GM08714 (cell line): Measurements from ENCODE around the gene MAPK1.
"Not testable (repeated sequence)": the region's sequence is repeated elsewhere in the genome, so short reads cannot be mapped to it uniquely, and the experiment has no call there.

Source experiments
- H3K4me3 ChIP-seq: fragments of 200-500 bp; sonication (Bioruptor generic); 2 replicates; pipeline ENCODE4 v1.5.1; 2014; ENCODE audit warnings: mild to moderate bottlenecking, low read length, inconsistent platforms
- ZNF274 ChIP-seq: IDR thresholded peaks from 2 replicates; pipeline ENCODE4 v1.6.1; 2012; ENCODE audit warnings: mild to moderate bottlenecking, low read depth, low read length

MAPK1 gene

DNA sequence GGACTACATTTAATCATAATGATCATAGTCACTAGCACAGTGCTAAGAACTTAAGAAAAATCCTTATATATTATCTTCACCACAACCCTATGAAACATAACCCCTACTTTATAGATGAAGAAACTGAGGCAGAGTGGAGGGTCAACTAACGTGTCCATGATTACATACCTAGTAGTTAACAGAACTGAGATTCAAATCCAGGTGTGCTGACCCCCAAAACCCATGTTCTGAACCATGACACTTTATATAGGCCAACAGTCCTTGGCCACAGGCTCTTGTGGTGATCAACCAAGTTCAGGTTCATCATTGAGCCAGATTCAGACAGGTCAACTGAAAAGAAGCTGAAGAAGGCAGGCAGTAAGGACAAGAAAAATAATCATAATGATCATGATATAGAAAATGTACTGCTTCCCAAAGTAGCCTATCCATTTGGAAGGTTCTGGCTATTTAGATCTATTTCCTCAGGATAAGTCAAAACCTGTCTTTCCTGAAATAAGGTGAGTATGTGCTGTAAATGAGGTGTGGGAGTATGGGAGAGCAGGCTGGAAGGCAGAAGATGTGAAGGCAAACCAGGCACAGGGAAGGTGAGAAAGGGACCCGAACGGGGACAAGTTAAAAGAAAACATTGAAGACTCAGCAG lies 39.7 kb downstream of the MAPK1 start:
- TF ChIP-seq ZNF274: no peak
- H3K4me3 ChIP-seq: no peak overlapping the region

DNA sequence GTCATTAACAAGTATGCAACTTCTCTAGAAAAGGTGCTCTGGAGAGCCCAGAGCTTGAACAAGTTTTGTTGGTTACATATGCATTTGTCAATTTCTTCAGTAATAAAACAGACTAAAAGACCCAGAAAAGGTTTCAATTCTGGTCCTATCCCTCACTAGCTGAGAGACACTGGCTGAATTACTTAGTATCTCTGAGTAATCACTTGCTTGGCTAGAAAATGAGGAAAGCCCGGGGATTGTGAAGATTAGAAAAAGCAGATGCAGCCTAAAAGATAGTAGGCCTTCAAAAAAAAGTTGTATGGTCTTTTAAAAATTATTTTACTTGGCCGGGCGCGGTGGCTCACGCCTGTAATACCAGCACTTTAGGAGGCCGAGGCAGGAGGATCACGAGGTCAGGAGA lies 41.2 kb downstream of the MAPK1 start:
- H3K4me3 ChIP-seq: no peak overlapping the region
- TF ChIP-seq ZNF274: no peak

DNA sequence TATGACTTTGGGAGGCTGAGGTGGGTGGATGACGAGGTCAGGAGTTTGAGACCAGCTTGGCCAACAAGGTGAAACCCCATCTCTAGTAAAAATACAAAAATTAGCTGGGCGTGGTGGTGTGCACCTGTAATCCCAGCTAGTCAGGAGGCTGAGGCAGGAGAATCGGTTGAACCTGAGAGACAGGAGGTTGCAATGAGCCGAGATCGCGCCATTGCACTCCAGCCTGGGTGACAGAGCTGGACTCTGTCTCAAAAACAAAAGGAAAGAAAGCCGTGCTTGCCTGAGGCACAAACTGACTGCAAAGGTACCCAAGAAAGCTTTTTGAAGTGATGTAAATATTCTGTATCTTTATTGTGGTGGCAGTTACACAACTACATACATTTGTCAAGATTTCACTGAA lies 42.5 kb downstream of the MAPK1 start:
- H3K4me3 ChIP-seq: not testable (repeated sequence)

GRCh38 chr22:21824445-21824912 lies 43.0 kb downstream of the MAPK1 start:
- TF ChIP-seq ZNF274: no peak
- no peak overlapping the region for H3K4me3 ChIP-seq

- TF ChIP-seq ZNF274: no peak
- H3K4me3 ChIP-seq: no peak overlapping the region
Observed at GRCh38 chr22:21823740-21824444, 43.6 kb downstream of the MAPK1 start.

- H3K4me3 ChIP-seq: no peak overlapping the region
- no peak for TF ChIP-seq ZNF274
Observed at GRCh38 chr22:21819183-21819770, 48.2 kb downstream of the MAPK1 start.

DNA sequence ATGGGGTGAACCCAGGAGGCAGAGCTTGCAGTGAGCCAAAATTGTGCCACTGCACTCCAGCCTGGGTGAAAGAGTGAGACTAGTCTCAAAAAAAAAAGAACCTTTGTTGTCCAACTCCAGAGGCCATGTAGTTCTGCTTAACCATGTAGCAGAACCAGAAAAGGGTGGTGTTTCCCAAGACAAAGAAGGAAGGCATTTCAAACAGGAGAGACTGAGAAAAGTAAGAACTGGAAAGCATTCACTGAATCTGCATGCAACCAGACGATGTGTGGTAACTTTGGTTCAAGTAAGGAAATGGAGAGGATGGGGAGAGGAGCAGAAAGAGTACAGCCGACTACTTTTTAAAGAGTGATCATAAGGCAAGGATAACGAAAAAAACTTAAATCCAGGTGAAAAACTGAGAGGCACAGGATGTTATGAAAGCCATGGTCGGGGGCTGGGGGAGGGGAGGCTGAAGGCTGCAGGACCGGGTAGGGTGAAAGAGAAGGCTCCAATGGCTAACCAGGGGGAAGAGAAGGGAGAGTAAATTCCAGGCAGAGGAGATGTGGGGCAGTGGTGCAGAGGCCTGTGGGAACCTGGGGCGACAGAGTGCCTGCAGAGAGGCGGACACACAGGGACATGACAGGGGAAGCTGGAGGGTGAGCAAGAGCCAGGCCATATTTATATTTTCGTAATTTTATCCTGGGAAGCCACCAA lies 48.8 kb downstream of the MAPK1 start:
- H3K4me3 ChIP-seq: no peak overlapping the region
- no peak for TF ChIP-seq ZNF274

DNA sequence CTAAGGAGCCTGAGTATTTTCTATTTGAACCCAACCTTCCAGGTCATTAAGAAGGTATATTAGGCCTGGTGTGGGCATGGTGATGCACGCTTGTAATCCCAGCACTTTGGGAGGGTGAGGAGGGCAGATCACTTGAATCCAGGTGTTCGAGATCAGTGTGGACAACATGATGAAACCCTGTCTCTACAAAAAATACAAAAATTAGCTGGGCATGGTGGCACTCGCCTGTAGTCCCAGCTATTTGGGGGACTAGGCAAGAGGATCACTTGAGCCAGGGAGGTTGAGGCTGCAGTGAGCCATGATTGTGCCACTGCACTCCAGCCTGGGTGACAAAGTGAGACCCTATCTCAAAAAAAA lies 50.0 kb downstream of the MAPK1 start:
- H3K4me3 ChIP-seq: not testable (repeated sequence)

GRCh38 chr22:21816787-21817496 lies 50.5 kb downstream of the MAPK1 start:
- TF ChIP-seq ZNF274: no peak

GRCh38 chr22:21816472-21816786 lies 51.0 kb downstream of the MAPK1 start:
- no peak for TF ChIP-seq ZNF274
- no peak overlapping the region for H3K4me3 ChIP-seq

More at GRCh38 chr22:21816787-21817496, 50.5 kb downstream of the MAPK1 start:
- H3K4me3 ChIP-seq: no peak overlapping the region; the same call in 1 of the 2 replicates

- H3K4me3 ChIP-seq: no peak overlapping the region
- TF ChIP-seq ZNF274: no peak
Observed at GRCh38 chr22:21815958-21816357, 51.5 kb downstream of the MAPK1 start.

DNA sequence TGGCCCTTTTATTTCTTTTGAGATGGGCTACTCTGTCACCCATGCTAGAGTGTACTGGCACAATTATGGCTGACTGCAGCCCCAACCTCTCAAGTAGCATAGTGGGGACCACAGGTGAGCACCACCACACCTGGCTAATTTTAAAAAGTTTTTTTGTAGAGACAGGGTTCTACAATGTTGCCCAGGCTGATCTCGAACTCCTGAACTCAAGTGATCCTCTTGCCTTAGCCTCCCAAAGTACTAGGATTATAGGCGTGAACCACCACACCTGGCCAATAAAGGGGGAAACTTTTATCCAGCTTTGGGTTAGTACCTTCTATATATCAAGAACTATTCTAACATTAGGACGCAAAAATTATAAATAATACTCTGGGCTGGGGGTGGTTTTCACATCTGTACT lies 52.1 kb downstream of the MAPK1 start:
- TF ChIP-seq ZNF274: no peak
- H3K4me3 ChIP-seq: no peak overlapping the region

- no peak overlapping the region for H3K4me3 ChIP-seq
- TF ChIP-seq ZNF274: no peak
Observed at GRCh38 chr22:21811982-21812381, 55.5 kb downstream of the MAPK1 start.
